ENCODE results near the gene ZNF493.

The ZNF493 gene

GRCh38 chr19:21396893-21397572, at the start of gene ZNF493:
ZNF493 (plus strand) TSS chr19:21397133; CDS start chr19:21397238, 105 bp downstream.
- DNase-seq (ENCODE audit: low read depth, low spot score): peak; percentile 86

- DNase-seq (ENCODE audit: low read depth, low spot score): no peak
Observed at GRCh38 chr19:21352830-21353229, 44.1 kb upstream of the ZNF493 start.

DNA sequence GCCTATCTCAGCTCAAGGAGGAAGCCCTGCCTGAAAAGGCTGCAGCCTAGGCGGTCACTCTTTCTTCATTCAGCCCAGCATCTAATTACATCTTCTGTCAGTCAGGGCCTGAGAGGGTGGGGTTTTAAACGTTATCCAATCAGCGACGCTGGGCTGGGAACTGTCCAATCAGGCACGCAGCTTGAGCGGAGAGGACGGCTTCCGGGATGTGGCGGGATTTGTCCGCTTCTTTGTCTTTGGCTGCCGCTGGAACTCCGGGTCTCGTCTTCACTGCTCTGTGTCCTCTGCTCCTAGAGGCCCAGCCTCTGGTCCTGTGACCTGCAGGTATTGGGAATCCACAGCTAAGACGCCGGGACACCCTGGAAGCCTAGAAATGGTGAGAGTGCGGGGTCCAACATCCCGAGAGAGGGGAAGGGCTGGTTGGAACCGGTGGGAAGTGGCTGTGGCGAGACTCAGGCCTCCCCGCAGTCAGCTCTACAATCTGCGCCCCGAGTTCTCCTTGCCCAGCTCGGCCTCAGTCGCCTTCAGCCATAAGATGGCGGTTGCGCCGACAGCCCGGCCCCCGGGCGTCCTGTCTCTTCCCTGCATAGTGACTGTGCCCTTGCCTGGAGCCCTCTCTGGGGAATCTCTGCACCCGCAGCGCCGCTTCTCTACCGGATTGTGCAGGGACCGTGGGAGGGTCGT, 38.0 kb upstream of the ZNF493 start, which contains the start of gene ZNF738:
Gene ZNF738 (plus strand): TSS at position 233 of the 684 bp plus-strand sequence. CDS start 141 bp downstream, at position 374.
- peak; percentile 88 for DNase-seq (ENCODE audit: low read depth, low spot score)

DNA sequence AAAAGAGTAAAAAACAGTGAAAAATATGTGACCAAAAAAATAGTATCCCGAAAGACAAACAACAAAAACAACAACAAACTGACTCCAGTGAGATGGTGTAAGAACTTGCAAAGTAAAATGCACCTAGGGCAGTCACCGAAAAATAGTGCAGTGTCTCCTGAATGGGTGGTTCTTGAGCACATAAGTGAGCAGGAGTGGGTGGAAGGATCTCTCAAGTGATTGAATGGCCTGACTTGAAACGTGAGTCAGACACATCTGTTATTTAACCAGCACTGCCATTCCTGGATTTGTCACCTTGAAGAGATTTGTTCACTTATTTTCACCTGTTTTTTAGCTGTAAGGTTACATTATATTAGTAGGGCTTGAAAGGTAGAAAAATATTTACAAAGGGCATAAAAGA, 34.6 kb upstream of the ZNF493 start:
- no peak for DNase-seq (ENCODE audit: low read depth, low spot score)

DNA sequence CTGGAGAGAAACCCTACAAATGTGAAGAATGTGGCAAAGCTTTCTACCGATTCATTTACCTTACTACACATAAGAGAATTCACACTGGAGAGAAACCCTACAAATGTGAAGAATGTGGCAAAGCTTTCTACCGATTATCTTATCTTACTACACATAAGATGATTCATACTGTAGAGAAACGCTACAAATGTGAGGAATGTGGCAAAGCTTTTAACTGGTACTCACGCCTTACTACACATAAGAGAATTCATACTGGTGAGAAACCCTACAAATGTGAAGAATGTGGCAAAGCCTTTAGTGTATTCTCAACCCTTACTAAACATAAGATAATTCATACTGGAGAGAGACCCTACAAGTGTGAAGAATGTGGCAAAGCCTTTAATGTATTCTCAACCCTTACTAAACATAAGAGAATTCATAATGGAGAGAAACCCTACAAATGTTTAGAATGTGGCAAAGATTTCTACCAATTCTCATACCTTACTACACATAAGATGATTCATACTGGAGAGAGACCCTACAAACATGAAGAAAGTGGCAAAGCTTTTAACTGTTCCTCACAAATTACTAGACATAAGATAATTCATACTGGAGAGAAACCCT, 12.9 kb upstream of the ZNF493 start:
- DNase-seq (ENCODE audit: low read depth, low spot score): no peak

- no peak for DNase-seq (ENCODE audit: low read depth, low spot score)
Observed at GRCh38 chr19:21396121-21396520, 812 bp upstream of the ZNF493 start.

GRCh38 chr19:21398851-21399250, 1.9 kb downstream of the ZNF493 start:
- DNase-seq (ENCODE audit: low read depth, low spot score): no peak

- DNase-seq (ENCODE audit: low read depth, low spot score): no peak
Observed at GRCh38 chr19:21402303-21402985, 5.5 kb downstream of the ZNF493 start.

DNA sequence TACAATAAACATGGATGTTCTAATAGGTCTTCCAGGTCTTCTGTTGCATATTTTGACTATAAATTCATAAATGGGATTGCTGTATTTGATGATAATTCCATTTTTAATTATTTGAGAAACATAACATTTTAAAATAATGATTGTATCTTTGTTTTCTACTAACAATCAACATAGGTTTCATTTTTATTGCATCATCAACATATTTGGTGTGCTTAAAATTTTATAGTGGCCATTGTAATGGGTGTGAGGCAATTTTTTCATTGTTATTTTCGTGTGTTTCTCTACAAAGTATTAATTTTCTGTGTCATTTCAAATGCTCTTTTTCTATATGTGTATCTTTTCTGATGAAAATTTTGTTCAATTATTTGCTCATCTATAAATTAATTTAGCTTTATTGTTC, 13.2 kb downstream of the ZNF493 start:
- DNase-seq (ENCODE audit: low read depth, low spot score): no peak

GRCh38 chr19:21422244-21422643, 25.3 kb downstream of the ZNF493 start:
- DNase-seq (ENCODE audit: low read depth, low spot score): no peak

DNA sequence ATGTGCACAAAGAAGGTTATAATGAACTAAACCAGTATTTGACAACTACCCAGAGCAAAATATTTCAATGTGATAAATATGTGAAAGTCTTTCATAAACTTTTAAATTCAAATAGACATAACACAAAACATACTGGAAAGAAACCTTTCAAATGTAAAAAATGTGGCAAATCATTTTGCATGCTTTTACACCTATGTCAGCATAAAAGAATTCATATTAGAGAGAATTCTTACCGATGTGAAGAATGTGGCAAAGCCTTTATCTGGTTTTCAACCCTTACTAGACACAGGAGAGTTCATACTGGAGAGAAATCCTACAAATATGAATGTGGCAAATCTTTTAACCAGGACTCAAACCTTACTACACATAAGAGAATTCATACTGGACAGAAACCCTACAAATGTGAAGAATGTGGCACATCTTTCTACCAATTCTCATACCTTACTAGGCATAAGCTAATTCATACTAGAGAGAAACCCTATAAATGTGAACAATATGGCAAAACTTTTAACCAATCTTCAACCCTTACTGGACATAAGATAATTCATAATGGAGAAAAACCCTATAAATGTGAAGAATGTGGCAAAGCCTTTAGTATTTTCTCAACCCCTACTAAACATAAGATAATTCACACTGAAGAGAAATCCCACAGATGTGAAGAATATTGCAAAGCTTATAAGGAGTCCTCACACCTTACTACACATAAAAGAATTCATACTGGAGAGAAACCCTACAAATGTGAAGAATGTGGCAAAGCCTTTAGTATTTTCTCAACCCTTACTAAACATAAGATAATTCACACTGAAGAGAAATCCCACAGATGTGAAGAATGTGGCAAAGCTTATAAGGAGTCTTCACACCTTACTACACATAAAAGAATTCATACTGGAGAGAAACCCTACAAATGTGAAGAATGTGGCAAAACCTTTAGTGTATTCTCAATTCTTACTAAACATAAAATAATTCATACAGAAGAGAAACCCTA, 26.4 kb downstream of the ZNF493 start:
- no peak for DNase-seq (ENCODE audit: low read depth, low spot score)

DNA sequence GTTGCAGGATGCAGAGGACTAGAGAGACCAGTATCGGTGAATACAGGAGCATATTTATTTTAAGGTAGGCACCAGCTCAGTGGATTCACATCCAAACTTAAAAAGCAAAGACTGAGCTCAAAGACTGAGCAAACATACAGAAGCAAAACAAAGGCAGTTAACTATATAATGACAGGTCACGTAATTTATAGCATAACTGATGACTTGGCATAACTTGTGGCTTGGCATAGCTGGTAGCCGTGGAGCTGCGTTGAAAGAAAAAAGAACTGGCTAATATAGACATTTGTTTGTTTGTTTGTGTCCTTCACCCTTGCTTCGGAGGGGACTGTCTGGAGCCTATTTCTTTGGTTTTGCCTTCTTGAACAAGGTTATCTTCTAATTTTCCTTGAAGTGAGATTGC, 33.7 kb downstream of the ZNF493 start:
- DNase-seq (ENCODE audit: low read depth, low spot score): no peak

- DNase-seq (ENCODE audit: low read depth, low spot score): no peak
Observed at GRCh38 chr19:21432590-21432989, 35.7 kb downstream of the ZNF493 start.

DNA sequence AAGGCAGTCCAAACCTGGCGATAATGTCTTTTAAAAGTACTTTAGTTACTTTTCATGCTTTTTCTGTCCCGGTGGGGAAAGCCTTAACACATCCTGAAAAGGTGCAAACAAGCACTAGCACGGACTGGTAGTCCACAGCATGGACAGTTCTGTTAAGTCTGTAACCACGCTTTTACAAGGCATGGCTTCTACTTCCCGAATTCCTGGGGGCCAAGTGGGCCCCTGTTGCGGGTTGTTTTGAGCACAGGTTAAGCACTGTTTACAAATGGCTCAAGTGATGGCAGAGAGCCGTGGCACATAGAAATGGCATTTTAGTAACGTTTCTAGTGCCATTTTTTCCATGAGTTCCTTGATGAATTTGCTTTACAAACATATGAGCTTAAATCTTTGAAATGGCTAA, 37.6 kb downstream of the ZNF493 start:
- DNase-seq (ENCODE audit: low read depth, low spot score): no peak

GRCh38 chr19:21434967-21435544, 38.1 kb downstream of the ZNF493 start:
- DNase-seq (ENCODE audit: low read depth, low spot score): no peak

GRCh38 chr19:21439201-21439751, 42.3 kb downstream of the ZNF493 start:
- DNase-seq (ENCODE audit: low read depth, low spot score): no peak

DNA sequence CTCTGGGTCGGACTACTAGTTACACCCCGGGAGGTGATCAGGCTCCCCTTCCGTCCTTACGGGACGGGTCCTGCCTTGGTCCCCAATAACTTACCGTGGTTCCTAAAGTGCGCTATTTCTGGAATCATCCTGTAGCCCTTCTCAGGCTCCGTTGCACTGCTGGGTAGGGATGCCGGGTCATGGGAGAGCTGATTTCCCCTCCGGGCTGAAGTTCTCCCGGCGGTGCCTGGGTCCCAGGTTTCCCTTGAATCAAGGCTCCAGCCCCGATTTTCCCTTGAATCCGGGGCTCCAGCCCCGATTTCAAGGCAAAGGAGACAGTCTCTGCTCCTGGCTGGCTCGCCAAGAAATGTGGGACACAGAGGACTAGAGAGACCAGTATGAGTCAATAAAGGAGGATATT, 43.4 kb downstream of the ZNF493 start:
- DNase-seq (ENCODE audit: low read depth, low spot score): no peak

DNA sequence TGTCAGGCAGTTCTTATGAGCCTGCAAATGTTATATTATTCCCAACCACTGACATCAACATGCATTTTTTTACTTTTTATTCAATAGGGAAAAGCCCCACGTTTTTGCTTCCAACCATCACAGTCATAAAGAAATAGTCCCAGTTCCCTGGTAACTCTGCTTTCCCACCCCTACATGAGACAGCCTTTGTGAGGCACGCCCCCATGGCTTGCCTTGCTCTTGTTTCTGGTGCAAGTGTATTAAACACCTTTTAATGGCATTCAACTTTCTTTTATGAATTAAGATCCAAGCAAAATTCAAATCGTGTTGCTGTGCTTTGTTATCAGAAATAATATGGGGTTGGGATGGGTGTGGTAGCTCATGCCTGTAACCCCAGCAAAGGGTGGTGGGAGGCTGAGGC, 54.3 kb downstream of the ZNF493 start:
- DNase-seq (ENCODE audit: low read depth, low spot score): no peak

- DNase-seq (ENCODE audit: low read depth, low spot score): no peak
Observed at GRCh38 chr19:21454901-21455300, 58.0 kb downstream of the ZNF493 start.

GRCh38 chr19:21460686-21461085, 63.8 kb downstream of the ZNF493 start:
- DNase-seq (ENCODE audit: low read depth, low spot score): no peak

All from smooth muscle cell of the brain vasculature (primary cell).